Mesothelial cell of epicardium (in vitro differentiated cells): ENCODE data around the gene PCDHGA12. TPM values are rescaled to one million over a fixed set of nuclear protein-coding genes. Genes with fewer than 3 reads are reported as not detected.
"Not testable (repeated sequence)": the region's sequence is repeated elsewhere in the genome, so short reads cannot be mapped to it uniquely, and the experiment has no call there.

ENCODE experiments used
- DNase-seq, 2 experiments: peaks; one replicate each; pipeline ENCODE4 v3.0.0; 2021; ENCODE audit warnings: low spot score in 2 of 2; ENCODE audit not compliant: unreplicated experiment in 2 of 2
- H3K27ac Mint-ChIP-seq: 2 replicates; pipeline ENCODE4 v1.8.0; 2021; ENCODE audit warnings: mixed read lengths
- H3K27me3 Mint-ChIP-seq: 2 replicates; pipeline ENCODE4 v1.8.0; 2021; ENCODE audit warnings: low read depth, mixed read lengths
- H3K36me3 Mint-ChIP-seq: 2 replicates; pipeline ENCODE4 v1.8.0; 2021; ENCODE audit warnings: mixed read lengths
- H3K4me1 Mint-ChIP-seq: 2 replicates; pipeline ENCODE4 v1.8.0; 2021; ENCODE audit warnings: mixed read lengths
- H3K4me3 Mint-ChIP-seq: 2 replicates; pipeline ENCODE4 v1.8.0; 2021; ENCODE audit warnings: mild to moderate bottlenecking, moderate library complexity, mixed read lengths
- H3K9me3 Mint-ChIP-seq: 2 replicates; pipeline ENCODE4 v1.8.0; 2021; ENCODE audit warnings: mixed read lengths
- total RNA-seq: library from RNA; stranded (reverse); gene quantifications from 3 replicates; pipeline ENCODE4 v1.2.1, GENCODE V29; 2021
- TF ChIP-seq, protein P1 (sequence below): fragments of 200-600 bp; sonication (generic); IDR thresholded peaks from one replicate; pipeline ENCODE4 v1.5.0; 2021; ENCODE audit warnings: antibody characterized with exemption; ENCODE audit not compliant: unreplicated experiment

The PCDHGA12 gene
- total RNA-seq, 1 donor from 2014 or later = 5.2 TPM

DNA sequence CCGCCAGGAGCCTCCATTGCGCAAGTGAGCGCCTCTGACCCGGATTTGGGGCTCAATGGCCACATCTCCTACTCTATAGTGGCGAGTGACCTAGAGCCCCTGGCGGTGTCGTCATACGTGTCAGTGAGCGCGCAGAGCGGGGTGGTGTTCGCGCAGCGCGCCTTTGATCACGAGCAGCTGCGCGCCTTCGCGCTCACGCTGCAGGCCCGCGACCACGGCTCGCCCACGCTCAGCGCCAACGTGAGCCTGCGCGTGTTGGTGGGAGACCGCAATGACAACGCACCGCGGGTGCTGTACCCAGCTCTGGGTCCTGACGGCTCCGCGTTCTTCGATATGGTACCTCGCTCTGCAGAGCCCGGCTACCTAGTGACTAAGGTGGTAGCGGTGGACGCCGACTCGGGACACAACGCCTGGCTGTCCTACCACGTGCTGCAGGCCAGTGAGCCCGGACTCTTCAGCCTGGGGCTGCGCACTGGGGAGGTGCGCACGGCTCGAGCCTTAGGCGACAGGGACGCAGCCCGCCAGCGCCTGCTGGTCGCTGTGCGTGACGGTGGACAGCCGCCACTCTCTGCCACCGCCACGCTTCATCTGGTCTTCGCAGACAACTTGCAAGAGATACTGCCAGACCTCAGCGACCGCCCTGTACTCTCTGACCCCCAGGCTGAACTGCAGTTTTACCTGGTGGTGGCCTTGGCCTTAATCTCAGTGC is 20.6 kb upstream of the PCDHGA12 start:
- TF ChIP-seq, protein P1, sequence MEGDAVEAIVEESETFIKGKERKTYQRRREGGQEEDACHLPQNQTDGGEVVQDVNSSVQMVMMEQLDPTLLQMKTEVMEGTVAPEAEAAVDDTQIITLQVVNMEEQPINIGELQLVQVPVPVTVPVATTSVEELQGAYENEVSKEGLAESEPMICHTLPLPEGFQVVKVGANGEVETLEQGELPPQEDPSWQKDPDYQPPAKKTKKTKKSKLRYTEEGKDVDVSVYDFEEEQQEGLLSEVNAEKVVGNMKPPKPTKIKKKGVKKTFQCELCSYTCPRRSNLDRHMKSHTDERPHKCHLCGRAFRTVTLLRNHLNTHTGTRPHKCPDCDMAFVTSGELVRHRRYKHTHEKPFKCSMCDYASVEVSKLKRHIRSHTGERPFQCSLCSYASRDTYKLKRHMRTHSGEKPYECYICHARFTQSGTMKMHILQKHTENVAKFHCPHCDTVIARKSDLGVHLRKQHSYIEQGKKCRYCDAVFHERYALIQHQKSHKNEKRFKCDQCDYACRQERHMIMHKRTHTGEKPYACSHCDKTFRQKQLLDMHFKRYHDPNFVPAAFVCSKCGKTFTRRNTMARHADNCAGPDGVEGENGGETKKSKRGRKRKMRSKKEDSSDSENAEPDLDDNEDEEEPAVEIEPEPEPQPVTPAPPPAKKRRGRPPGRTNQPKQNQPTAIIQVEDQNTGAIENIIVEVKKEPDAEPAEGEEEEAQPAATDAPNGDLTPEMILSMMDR = no peak
- peaks cover 66% of the 10 kb centered on the region for H3K36me3 Mint-ChIP-seq
- no peak overlapping the region for H3K27ac Mint-ChIP-seq
- H3K4me1 Mint-ChIP-seq = peaks cover 19% of the 10 kb centered on the region
- no peak overlapping the region for H3K4me3 Mint-ChIP-seq
- DNase-seq = no peak
- peaks cover 46% of the 10 kb centered on the region for H3K9me3 Mint-ChIP-seq
- no peaks in the 10 kb centered on the region for H3K27me3 Mint-ChIP-seq

DNA sequence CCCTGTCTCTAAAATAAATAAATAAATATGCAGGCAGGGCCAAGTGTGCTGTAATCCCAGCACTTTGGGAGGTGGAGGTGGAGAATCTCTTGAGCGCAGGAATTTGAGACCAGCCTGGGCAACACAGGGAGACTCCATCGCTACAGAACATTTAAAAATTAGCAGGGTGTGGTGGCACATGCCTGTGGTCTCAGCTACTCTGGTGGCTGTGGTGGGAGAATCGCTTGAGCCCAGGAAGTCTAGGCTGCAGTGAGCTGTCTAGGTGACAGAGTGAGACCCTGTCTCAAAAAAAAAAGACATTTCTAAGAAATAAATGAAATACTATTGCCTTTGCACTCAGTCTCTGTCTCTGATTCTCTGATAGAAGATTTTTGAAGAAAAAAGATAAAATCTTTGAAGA is 18.7 kb upstream of the PCDHGA12 start:
- Mint-ChIP-seq H3K36me3 (peaks cover 69% of the 10 kb centered on the region), H3K9me3 (peaks cover 47% of the 10 kb centered on the region), H3K4me3 (peak overlapping the region; percentile 30), H3K27ac (no peak overlapping the region), H3K4me1 (peaks cover 19% of the 10 kb centered on the region), H3K27me3 (no peaks in the 10 kb centered on the region)
- TF ChIP-seq, protein P1 = no peak
- DNase-seq = no peak

DNA sequence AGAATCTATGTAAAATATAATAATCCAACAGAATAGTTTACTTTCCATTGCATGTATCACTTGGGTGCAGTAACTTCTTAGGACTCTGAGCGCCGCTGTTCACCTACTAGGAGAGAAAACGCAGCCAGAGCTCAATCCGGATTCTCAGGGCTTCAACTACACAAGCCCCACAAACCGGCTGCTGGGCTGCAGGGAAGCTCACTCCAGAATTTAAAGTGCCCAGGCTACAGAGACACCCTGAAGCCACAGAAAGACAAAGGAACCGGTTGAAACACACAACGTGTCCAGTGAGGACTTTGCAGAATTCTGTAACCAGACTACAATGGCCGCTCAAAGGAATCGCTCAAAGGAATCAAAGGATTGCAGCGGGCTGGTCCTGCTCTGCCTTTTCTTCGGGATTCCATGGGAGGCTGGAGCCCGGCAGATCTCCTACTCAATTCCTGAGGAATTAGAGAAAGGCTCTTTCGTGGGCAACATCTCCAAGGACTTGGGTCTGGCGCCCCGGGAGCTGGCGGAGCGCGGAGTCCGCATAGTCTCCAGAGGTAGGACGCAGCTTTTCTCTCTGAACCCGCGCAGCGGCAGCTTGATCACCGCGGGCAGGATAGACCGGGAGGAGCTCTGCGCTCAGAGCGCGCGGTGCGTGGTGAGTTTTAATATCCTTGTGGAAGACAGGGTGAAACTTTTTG is 17.3 kb upstream of the PCDHGA12 start, which contains the start of gene PCDHGA10:
TSS of gene PCDHGA10 (plus strand) at position 134 of the 686 bp plus-strand sequence. CDS start at position 323, 189 bp downstream.
- H3K27me3 Mint-ChIP-seq = no peaks in the 10 kb centered on the region
- peaks cover 19% of the 10 kb centered on the region for H3K4me1 Mint-ChIP-seq
- peak within 1 kb of the TSS; percentile 86 for H3K27ac Mint-ChIP-seq
- H3K9me3 Mint-ChIP-seq = peaks cover 51% of the 10 kb centered on the region
- peaks cover 70% of the 10 kb centered on the region for H3K36me3 Mint-ChIP-seq
- TF ChIP-seq, protein P1 = peak; percentile 43
- DNase-seq = peak in 1 of 2 experiments; percentile 48
- peak within 1 kb of the TSS; percentile 81 for H3K4me3 Mint-ChIP-seq

DNA sequence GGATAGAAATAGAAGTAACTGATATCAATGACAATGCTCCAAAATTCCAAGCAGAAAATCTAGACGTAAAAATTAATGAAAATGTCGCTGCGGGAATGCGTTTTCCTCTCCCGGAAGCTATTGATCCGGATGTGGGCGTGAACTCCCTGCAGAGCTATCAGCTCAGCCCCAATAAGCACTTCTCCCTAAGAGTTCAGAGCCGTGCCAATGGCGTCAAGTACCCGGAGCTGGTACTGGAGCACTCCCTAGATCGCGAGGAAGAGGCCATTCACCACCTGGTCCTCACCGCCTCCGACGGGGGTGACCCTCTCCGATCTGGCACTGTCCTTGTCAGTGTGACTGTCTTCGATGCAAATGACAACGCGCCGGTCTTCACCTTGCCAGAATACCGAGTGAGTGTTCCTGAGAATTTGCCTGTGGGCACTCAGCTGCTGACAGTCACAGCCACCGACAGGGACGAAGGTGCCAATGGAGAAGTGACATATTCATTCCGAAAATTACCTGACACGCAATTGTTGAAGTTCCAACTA is 16.7 kb upstream of the PCDHGA12 start:
- H3K4me3 Mint-ChIP-seq = peak overlapping the region; percentile 81
- TF ChIP-seq, protein P1 = no peak
- peaks cover 17% of the 10 kb centered on the region for H3K4me1 Mint-ChIP-seq
- H3K36me3 Mint-ChIP-seq = peaks cover 73% of the 10 kb centered on the region
- H3K27ac Mint-ChIP-seq = peak overlapping the region; percentile 86
- no peaks in the 10 kb centered on the region for H3K27me3 Mint-ChIP-seq
- DNase-seq = no peak
- peaks cover 53% of the 10 kb centered on the region for H3K9me3 Mint-ChIP-seq

DNA sequence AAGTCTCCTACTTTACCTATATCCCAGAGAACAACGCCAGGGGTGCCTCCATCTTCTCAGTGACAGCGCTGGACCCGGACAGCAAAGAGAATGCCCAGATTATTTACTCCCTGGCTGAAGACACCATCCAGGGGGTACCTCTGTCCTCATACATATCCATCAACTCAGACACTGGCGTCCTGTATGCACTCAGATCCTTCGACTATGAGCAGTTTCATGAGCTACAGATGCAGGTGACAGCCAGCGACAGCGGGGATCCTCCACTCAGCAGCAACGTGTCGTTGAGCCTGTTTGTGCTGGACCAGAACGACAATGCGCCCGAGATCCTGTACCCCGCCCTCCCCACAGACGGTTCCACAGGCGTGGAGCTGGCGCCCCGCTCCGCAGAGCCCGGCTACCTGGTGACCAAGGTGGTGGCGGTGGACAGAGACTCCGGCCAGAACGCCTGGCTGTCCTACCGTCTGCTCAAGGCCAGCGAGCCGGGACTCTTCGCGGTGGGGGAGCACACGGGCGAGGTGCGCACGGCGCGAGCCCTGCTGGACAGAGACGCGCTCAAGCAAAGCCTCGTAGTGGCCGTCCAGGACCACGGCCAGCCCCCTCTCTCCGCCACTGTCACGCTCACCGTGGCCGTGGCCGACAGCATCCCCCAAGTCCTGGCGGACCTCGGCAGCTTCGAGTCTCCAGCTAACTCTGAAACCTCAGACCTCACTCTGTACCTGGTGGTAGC is 15.6 kb upstream of the PCDHGA12 start:
- not testable (repeated sequence) for H3K27me3 Mint-ChIP-seq, DNase-seq
- Mint-ChIP-seq H3K9me3 (peaks cover 50% of the 10 kb centered on the region), H3K4me1 (peaks cover 13% of the 10 kb centered on the region), H3K36me3 (peaks cover 70% of the 10 kb centered on the region), H3K4me3 (peak overlapping the region; percentile 81), H3K27ac (peak overlapping the region; percentile 15)

DNA sequence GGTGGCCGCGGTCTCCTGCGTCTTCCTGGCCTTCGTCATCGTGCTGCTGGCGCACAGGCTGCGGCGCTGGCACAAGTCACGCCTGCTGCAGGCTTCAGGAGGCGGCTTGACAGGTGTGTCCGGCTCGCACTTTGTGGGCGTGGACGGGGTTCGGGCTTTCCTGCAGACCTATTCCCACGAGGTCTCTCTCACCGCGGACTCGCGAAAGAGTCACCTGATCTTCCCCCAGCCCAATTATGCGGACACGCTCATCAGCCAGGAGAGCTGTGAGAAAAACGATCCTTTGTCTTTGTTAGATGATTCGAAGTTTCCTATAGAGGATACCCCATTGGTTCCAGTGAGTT is 15.1 kb upstream of the PCDHGA12 start:
- H3K4me3 Mint-ChIP-seq, H3K27ac Mint-ChIP-seq, H3K27me3 Mint-ChIP-seq, DNase-seq: not testable (repeated sequence)
- Mint-ChIP-seq H3K36me3 (peaks cover 73% of the 10 kb centered on the region), H3K9me3 (peaks cover 51% of the 10 kb centered on the region), H3K4me1 (peaks cover 12% of the 10 kb centered on the region)
